ENCODE data around the gene ITPR2. TPM values are rescaled to one million over a fixed set of nuclear protein-coding genes. Genes with fewer than 3 reads are reported as not detected.

ITPR2 gene
- total RNA-seq, 1 donor from 2014 or later = 15.8 TPM

DNA sequence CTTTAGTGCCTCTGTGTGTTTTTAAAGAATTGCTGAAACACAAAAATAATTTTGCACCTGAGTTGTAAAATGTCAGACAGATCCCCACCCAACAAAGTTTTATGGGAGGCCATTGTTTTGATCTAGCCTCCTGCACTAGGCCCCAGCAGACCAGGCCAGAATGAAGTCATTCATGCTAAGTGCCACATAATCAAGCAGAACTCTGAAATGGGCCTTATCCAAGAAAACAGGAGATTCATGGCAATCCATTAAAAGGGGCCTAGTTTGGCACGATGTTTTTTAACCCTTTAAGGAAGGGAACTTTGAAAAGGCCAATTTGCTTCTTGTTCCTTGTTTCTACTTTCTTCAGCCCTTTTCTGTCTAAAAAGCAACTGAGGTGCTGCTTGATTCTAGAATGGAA is 260.9 kb downstream of the ITPR2 start:
- H3K4me3 ChIP-seq = no peak overlapping the region
- H3K9me3 ChIP-seq (replicated peaks) = no peaks in the 10 kb centered on the region
- no peak for DNase-seq
- peaks cover 17% of the 10 kb centered on the region for H3K36me3 ChIP-seq
- no peaks in the 10 kb centered on the region for H3K27me3 ChIP-seq (ENCODE audit: low read depth)
- no peak for TF ChIP-seq CTCF (IDR thresholded peaks at IDR 0.05; ENCODE audit: borderline replicate concordance)
- H3K27ac ChIP-seq (replicated peaks) = no peak overlapping the region
- H3K4me1 ChIP-seq = no peaks in the 10 kb centered on the region
- intact Hi-C loops (cut with micrococcal nuclease) = no loop called here

DNA sequence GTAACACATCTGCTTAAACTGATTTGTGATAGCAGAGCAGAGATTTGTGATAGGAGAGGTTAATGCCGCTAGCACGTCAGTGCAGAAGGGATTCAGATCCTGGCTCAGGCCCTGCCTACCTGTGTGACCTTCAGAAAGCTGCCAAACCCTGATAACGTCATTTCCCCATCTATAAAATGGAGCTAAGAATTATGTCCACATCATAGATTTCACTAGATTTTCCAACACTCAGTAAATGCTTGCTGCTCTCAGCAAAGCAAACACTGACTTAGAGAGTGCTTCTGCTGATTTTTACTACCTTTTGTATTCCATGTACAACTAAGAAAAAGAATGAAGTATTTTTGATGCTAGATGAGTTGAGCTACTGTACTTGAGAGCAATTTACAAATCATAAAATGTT is 261.4 kb downstream of the ITPR2 start:
- H3K27me3 ChIP-seq (ENCODE audit: low read depth) = no peaks in the 10 kb centered on the region
- H3K4me3 ChIP-seq = no peak overlapping the region
- peaks cover 11% of the 10 kb centered on the region for H3K36me3 ChIP-seq
- DNase-seq = no peak
- no peak for TF ChIP-seq CTCF (IDR thresholded peaks at IDR 0.05; ENCODE audit: borderline replicate concordance)
- H3K27ac ChIP-seq (replicated peaks) = no peak overlapping the region
- intact Hi-C loops (cut with micrococcal nuclease) = no loop called here
- no peaks in the 10 kb centered on the region for H3K9me3 ChIP-seq (replicated peaks)
- H3K4me1 ChIP-seq = no peaks in the 10 kb centered on the region

GRCh38 chr12:26567126-26567525 is 265.9 kb downstream of the ITPR2 start:
- Histone ChIP-seq H3K27me3 (ENCODE audit: low read depth) (no peaks in the 10 kb centered on the region), H3K36me3 (no peaks in the 10 kb centered on the region), H3K4me1 (no peaks in the 10 kb centered on the region), H3K9me3 (replicated peaks) (no peaks in the 10 kb centered on the region), H3K4me3 (no peak overlapping the region), H3K27ac (replicated peaks) (no peak overlapping the region)
- no peak for TF ChIP-seq CTCF (IDR thresholded peaks at IDR 0.05; ENCODE audit: borderline replicate concordance)
- DNase-seq = no peak
- intact Hi-C loops (cut with micrococcal nuclease) = no loop called here

- Histone ChIP-seq H3K4me1 (no peaks in the 10 kb centered on the region), H3K27ac (replicated peaks) (peak overlapping the region; percentile 36)
- no peak for TF ChIP-seq CTCF (IDR thresholded peaks at IDR 0.05; ENCODE audit: borderline replicate concordance)
These were observed 266.3 kb downstream of the ITPR2 start for GRCh38 chr12:26566675-26567074.

DNA sequence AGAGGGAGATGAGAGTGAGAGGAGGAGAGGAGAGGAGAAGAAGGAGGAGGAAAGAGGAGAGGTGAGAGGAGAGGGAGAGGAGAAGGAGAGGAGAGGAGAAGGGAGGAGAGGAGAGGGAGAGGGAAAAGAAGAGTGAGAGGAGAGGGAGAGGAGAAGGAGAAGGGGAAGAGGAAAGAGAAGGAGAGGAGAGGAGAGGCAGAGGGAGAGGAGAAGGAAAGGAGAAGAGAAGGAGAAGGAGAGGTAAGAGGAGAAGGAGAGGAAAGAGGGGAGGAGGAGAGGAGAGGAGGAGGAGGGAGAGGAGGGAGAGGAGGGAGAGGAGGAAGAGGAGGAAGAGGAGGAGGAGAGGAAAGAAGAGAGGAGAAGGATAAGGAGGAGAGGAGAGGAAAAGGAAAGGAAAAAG is 266.8 kb downstream of the ITPR2 start:
- intact Hi-C loops (cut with micrococcal nuclease) = no loop called here
- no peak for DNase-seq
- Histone ChIP-seq H3K4me3 (no peak overlapping the region), H3K9me3 (replicated peaks) (no peaks in the 10 kb centered on the region), H3K27me3 (ENCODE audit: low read depth) (no peaks in the 10 kb centered on the region), H3K4me1 (no peaks in the 10 kb centered on the region), H3K27ac (replicated peaks) (peak overlapping the region; percentile 36), H3K36me3 (no peaks in the 10 kb centered on the region)
- no peak for TF ChIP-seq CTCF (IDR thresholded peaks at IDR 0.05; ENCODE audit: borderline replicate concordance)

More at GRCh38 chr12:26566675-26567074, 266.3 kb downstream of the ITPR2 start:
- DNase-seq = no peak
- Histone ChIP-seq H3K27me3 (ENCODE audit: low read depth) (no peaks in the 10 kb centered on the region), H3K9me3 (replicated peaks) (no peaks in the 10 kb centered on the region), H3K36me3 (no peaks in the 10 kb centered on the region), H3K4me3 (no peak overlapping the region)
- intact Hi-C loops (cut with micrococcal nuclease) = no loop called here

GRCh38 chr12:26564391-26564790 is 268.6 kb downstream of the ITPR2 start:
- Histone ChIP-seq H3K9me3 (replicated peaks) (no peaks in the 10 kb centered on the region), H3K4me1 (no peaks in the 10 kb centered on the region), H3K27me3 (ENCODE audit: low read depth) (no peaks in the 10 kb centered on the region), H3K4me3 (no peak overlapping the region), H3K27ac (replicated peaks) (no peak overlapping the region), H3K36me3 (no peaks in the 10 kb centered on the region)
- DNase-seq = no peak
- intact Hi-C loops (cut with micrococcal nuclease) = no loop called here
- TF ChIP-seq CTCF (IDR thresholded peaks at IDR 0.05; ENCODE audit: borderline replicate concordance) = no peak
